Tibial artery (tissue), 4 donors: ENCODE measurements around the gene BRAF.
"Not testable (repeated sequence)": the region's sequence is repeated elsewhere in the genome, so short reads cannot be mapped to it uniquely, and the experiment has no call there.

Experiments
- DNase-seq, 2 donors: peaks; one replicate each; pipeline ENCODE4 v3.0.0-alpha.2; 2019
- H3K27ac ChIP-seq, 2 donors: fragments of 200-600 bp; sonication (generic) in 1 of 2; 1 replicate in 1 of 2; 2 replicates in 1 of 2; pipeline ENCODE4 v1.5.1; 2018 to 2019; ENCODE audit warnings: mild to moderate bottlenecking in 1 of 2
- H3K27me3 ChIP-seq, 2 donors: fragments of 200-600 bp; sonication (generic) in 1 of 2; one replicate each; pipeline versions ENCODE4 v1.5.1 to v1.6.0; 2016 to 2019
- H3K36me3 ChIP-seq, 3 donors: fragments of 200-600 bp; sonication (generic) in 2 of 3; one replicate each; pipeline ENCODE4 v1.5.1; 2016 to 2019; ENCODE audit warnings: mild to moderate bottlenecking in 2 of 3
- H3K4me1 ChIP-seq, 4 donors: fragments of 200-600 bp; sonication (generic) in 2 of 4; 1 replicate in 3 of 4; 2 replicates in 1 of 4; pipeline ENCODE4 v1.5.1; 2016 to 2019
- H3K4me3 ChIP-seq, 2 donors: fragments of 200-600 bp; sonication (generic) in 1 of 2; 1 replicate in 1 of 2; 2 replicates in 1 of 2; pipeline ENCODE4 v1.5.1; 2018 to 2019; ENCODE audit warnings: mild to moderate bottlenecking in 2 of 2
- H3K9me3 ChIP-seq, 3 donors: fragments of 200-600 bp; sonication (generic) in 1 of 3; one replicate each; pipeline ENCODE4 v1.5.1; 2016 to 2019
- intact Hi-C: fragments of 100-400 bp; cut with DNase I; formaldehyde crosslinking; loops from one replicate; pipeline ENCODE4 v1.15.0; 2023; ENCODE audit warnings: low total_unique reads
- TF ChIP-seq, protein P1 (sequence below), 2 experiments: fragments of 200-600 bp in 1 of 2; fragments of 450-650 bp in 1 of 2; IDR thresholded peaks; one replicate each; pipeline ENCODE4 v1.5.1; 2017 to 2019; ENCODE audit warnings: antibody characterized with exemption in 2 of 2, mild to moderate bottlenecking in 1 of 2, moderate library complexity in 1 of 2

The BRAF gene

GRCh38 chr7:140828741-140829140 lies 96.0 kb downstream of the BRAF start:
- Histone ChIP-seq H3K36me3 (peaks cover 0 to 5% (median 0%) of the 10 kb centered on the region in 3 donors), H3K4me1 (peaks cover 0 to 4% (median 0%) of the 10 kb centered on the region in 4 donors), H3K4me3 (no peak overlapping the region), H3K9me3 (no peaks in the 10 kb centered on the region), H3K27ac (no peak overlapping the region), H3K27me3 (no peaks in the 10 kb centered on the region)
- no peak for DNase-seq
- intact Hi-C loops, result loop anchor here (10.0 kb wide), 1 partner anchor 86 kb away; no protein-coding TSS in a partner anchor
- TF ChIP-seq, protein P1, sequence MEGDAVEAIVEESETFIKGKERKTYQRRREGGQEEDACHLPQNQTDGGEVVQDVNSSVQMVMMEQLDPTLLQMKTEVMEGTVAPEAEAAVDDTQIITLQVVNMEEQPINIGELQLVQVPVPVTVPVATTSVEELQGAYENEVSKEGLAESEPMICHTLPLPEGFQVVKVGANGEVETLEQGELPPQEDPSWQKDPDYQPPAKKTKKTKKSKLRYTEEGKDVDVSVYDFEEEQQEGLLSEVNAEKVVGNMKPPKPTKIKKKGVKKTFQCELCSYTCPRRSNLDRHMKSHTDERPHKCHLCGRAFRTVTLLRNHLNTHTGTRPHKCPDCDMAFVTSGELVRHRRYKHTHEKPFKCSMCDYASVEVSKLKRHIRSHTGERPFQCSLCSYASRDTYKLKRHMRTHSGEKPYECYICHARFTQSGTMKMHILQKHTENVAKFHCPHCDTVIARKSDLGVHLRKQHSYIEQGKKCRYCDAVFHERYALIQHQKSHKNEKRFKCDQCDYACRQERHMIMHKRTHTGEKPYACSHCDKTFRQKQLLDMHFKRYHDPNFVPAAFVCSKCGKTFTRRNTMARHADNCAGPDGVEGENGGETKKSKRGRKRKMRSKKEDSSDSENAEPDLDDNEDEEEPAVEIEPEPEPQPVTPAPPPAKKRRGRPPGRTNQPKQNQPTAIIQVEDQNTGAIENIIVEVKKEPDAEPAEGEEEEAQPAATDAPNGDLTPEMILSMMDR (IDR thresholded peaks at IDR 0.05), result no peak

DNA sequence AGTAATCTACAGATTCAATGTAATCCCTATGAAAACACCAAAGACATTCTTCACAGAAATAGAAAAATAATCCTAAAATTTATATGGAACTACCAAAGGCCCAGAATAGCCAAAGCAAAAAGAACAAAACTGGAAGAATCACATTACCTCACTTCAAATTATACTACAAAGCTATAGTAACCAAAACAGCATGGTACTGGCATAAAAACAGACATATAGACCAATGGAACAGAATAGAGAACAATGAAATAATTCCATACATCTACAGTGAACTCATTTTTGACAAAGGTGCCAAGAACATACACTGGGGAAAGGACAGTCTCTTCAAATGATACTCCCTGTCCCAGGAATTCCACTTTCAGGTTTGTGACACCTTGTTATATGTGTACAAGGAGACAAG lies 107.3 kb downstream of the BRAF start:
- H3K4me1 ChIP-seq, H3K9me3 ChIP-seq, DNase-seq, H3K27me3 ChIP-seq, H3K27ac ChIP-seq, H3K36me3 ChIP-seq, H3K4me3 ChIP-seq, intact Hi-C loops: not testable (repeated sequence)

GRCh38 chr7:140810830-140811556 lies 113.7 kb downstream of the BRAF start:
- no peaks in the 10 kb centered on the region for H3K27me3 ChIP-seq
- no peak overlapping the region for H3K4me3 ChIP-seq
- DNase-seq, result peak in 1 of 2 donors; percentile 38
- H3K36me3 ChIP-seq, result no peaks in the 10 kb centered on the region
- intact Hi-C loops, result loop anchor here (5.0 kb wide), 1 partner anchor 201 kb away; the partner anchor contains the start of gene MRPS33
- TF ChIP-seq, protein P1 (IDR thresholded peaks at IDR 0.05), result peak; percentile 63 to 68
- H3K4me1 ChIP-seq, result no peaks in the 10 kb centered on the region
- no peaks in the 10 kb centered on the region for H3K9me3 ChIP-seq
- H3K27ac ChIP-seq, result no peak overlapping the region

GRCh38 chr7:140810385-140810784 lies 114.3 kb downstream of the BRAF start:
- H3K27me3 ChIP-seq, result no peaks in the 10 kb centered on the region
- no peak overlapping the region for H3K27ac ChIP-seq
- no peaks in the 10 kb centered on the region for H3K36me3 ChIP-seq
- DNase-seq, result no peak
- intact Hi-C loops, result loop anchor here (5.0 kb wide), 1 partner anchor 202 kb away; the partner anchor contains the start of gene MRPS33
- no peak overlapping the region for H3K4me3 ChIP-seq
- TF ChIP-seq, protein P1 (IDR thresholded peaks at IDR 0.05), result no peak
- H3K9me3 ChIP-seq, result no peaks in the 10 kb centered on the region
- no peaks in the 10 kb centered on the region for H3K4me1 ChIP-seq

- no peak overlapping the region for H3K27ac ChIP-seq
Observed at GRCh38 chr7:140778975-140779374, 145.8 kb downstream of the BRAF start.

GRCh38 chr7:140778568-140778967 lies 146.2 kb downstream of the BRAF start:
- Histone ChIP-seq H3K9me3 (no peaks in the 10 kb centered on the region), H3K4me3 (no peak overlapping the region), H3K27me3 (no peaks in the 10 kb centered on the region), H3K4me1 (no peaks in the 10 kb centered on the region), H3K27ac (no peak overlapping the region), H3K36me3 (peaks cover 36 to 80% (median 77%) of the 10 kb centered on the region in 3 donors)
- intact Hi-C loops, result no loop called here
- TF ChIP-seq, protein P1 (IDR thresholded peaks at IDR 0.05), result no peak
- DNase-seq, result no peak

More at GRCh38 chr7:140778975-140779374, 145.8 kb downstream of the BRAF start:
- no peaks in the 10 kb centered on the region for H3K27me3 ChIP-seq
- peaks cover 37 to 77% (median 76%) of the 10 kb centered on the region in 3 donors for H3K36me3 ChIP-seq
- no peak overlapping the region for H3K4me3 ChIP-seq
- TF ChIP-seq, protein P1 (IDR thresholded peaks at IDR 0.05), result no peak
- no peak for DNase-seq
- intact Hi-C loops, result no loop called here
- no peaks in the 10 kb centered on the region for H3K9me3 ChIP-seq
- H3K4me1 ChIP-seq, result no peaks in the 10 kb centered on the region
